ENCODE data around the gene BICC1.

Gene BICC1

DNA sequence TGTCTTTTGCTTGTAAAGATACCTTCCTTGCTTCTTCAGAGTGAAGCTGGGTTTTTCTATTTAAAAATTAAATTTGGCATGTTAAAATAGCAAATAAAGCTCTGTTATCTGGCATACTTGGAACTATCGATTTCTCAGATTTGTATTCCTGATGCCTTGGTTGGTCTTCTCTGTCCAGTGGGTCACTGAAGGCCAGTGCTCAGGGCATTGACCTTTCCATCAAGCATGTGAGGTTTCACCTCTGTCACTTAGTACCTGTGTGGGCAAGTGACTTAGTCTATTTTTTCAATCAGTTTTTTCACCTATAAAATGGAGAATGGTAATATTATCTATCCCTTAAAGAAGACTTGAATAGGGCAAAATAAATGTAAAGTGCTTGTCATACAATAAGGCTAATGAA lies 311.3 kb downstream of the BICC1 start:
- no peak for TF ChIP-seq CTCF (conservative IDR thresholded peaks at IDR 0.05; ENCODE audit: low read length)
- H3K4me3 ChIP-seq (ENCODE audit: low read length) = no peak overlapping the region
- DNase-seq (ENCODE audit: low read depth) = no peak

- DNase-seq (ENCODE audit: low read depth) = no peak
- TF ChIP-seq CTCF (conservative IDR thresholded peaks at IDR 0.05; ENCODE audit: low read length) = no peak
- no peak overlapping the region for H3K4me3 ChIP-seq (ENCODE audit: low read length)
These were observed 311.7 kb downstream of the BICC1 start for GRCh38 chr10:58824396-58824795.

DNA sequence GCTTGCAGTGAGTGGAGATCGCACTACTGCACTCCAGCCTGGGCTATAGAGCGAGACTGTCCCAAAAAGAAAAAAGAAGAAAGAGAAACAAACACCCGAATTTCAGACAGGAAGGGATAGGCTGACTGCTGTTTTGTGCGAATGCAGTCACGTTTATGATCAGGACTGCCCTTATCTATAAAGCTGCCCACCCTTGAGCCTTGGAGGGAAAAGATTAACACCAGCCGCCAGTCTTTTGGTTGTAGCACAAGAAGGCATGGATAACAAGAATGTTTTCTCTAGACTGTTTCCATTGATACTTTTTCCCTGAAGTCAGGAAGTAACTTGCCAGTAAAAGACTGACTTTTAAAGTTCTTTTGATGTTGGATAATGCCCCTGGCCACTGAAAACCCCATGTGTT lies 314.0 kb downstream of the BICC1 start:
- no peak for DNase-seq (ENCODE audit: low read depth)
- no peak overlapping the region for H3K4me3 ChIP-seq (ENCODE audit: low read length)
- no peak for TF ChIP-seq CTCF (conservative IDR thresholded peaks at IDR 0.05; ENCODE audit: low read length)

DNA sequence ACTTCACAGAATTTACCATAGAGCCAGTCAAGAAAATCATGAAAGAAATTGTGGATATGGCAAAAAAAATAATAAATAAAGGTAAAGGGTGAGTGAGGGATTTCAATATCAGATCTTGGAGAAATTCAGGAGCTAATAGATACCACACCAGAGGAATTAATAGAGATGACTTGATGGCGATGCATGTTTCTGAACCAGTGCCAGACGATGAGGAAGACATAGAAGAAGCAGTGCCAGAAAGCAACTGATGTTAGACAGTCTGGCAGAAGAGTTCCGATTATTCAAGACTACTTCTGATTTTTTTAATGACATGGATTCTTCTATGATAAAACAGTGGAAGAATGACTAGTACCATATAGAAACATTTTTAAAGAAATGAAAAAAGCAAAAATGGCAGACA lies 314.7 kb downstream of the BICC1 start:
- H3K4me3 ChIP-seq (ENCODE audit: low read length) = no peak overlapping the region
- no peak for TF ChIP-seq CTCF (conservative IDR thresholded peaks at IDR 0.05; ENCODE audit: low read length)
- no peak for DNase-seq (ENCODE audit: low read depth)

DNA sequence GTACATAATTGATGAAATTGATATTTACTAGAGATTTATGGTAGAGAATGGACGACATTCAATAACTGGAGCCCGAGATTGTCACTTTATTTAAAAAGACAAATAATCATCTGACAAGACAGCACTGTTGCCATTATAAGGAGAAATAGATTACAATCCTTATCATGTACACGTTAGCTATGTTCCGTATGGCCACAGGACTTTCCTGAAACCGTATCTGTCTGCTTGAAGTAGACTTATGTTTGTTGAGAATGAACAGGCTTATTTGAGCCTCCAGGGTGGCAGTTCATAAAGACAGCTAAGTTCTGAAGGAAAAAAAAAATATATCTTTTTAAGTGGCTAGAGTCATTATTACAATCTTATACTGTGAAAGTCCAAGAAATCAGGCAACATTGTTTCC lies 317.2 kb downstream of the BICC1 start:
- H3K4me3 ChIP-seq (ENCODE audit: low read length) = no peak overlapping the region
- no peak for DNase-seq (ENCODE audit: low read depth)
- no peak for TF ChIP-seq CTCF (conservative IDR thresholded peaks at IDR 0.05; ENCODE audit: low read length)

GRCh38 chr10:58830697-58831096 lies 318.0 kb downstream of the BICC1 start:
- H3K4me3 ChIP-seq (ENCODE audit: low read length) = no peak overlapping the region
- TF ChIP-seq CTCF (conservative IDR thresholded peaks at IDR 0.05; ENCODE audit: low read length) = no peak
- DNase-seq (ENCODE audit: low read depth) = no peak

DNA sequence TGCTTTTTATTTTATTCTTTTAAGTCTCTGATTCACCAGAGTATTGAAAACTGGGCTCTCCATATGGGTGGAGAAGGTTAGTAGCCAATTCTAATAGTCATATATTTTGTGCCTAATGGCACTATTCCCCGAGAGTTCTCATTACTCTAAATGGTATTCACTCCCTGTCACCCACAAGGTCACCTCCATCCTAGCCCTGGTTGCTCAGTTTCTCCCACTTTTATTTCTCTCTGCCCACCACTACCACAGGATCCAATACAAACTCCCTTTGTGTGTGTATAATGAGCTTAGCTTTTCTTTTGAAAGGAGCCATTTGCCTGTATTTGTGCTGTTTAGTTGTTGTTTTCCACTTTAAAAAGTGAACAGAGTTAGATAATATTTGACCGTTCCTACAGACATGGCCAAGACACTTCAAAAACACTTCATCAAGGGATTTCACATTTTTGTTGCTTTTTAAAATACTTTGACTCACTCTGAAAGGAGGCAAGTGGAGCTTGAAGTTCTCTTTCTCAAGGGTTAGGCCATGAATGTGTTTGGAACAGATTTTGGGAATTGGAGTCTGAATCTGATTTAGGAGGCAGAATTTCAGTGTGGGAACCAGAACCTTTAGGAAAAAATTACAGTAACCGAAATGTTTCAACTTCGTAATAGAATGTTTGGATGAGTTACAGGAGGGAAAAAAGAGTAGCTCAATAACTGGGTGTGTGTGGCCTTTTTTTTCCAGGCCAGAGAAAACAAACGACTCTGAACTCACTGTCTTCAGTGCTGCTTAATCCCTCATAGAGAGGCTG lies 321.3 kb downstream of the BICC1 start:
- no peak for TF ChIP-seq CTCF (conservative IDR thresholded peaks at IDR 0.05; ENCODE audit: low read length)
- peak; percentile 81 for DNase-seq (ENCODE audit: low read depth)
- no peak overlapping the region for H3K4me3 ChIP-seq (ENCODE audit: low read length)

Measured in AG10803 (cell line).